Gastroesophageal sphincter (tissue), 4 donors: ENCODE results near the gene STX4. TPM values are rescaled to one million over a fixed set of nuclear protein-coding genes. Genes with fewer than 3 reads are reported as not detected.
"Not testable (repeated sequence)": the region's sequence is repeated elsewhere in the genome, so short reads cannot be mapped to it uniquely, and the experiment has no call there.

ENCODE experiments used
- ATAC-seq: fragments of 150-250 bp; one replicate; pipeline ENCODE4 v1.9.1; 2016; ENCODE audit warnings: mild to moderate bottlenecking, moderate library complexity
- H3K27ac ChIP-seq, 4 donors: fragments of 200-600 bp; sonication (generic) in 3 of 4; 1 replicate in 3 of 4; 2 replicates in 1 of 4; pipeline ENCODE4 v1.5.1; 2016 to 2019
- H3K27me3 ChIP-seq: fragments of 200-600 bp; sonication (generic); one replicate; pipeline ENCODE4 v1.5.1; 2019
- H3K36me3 ChIP-seq, 2 donors: fragments of 200-600 bp; sonication (generic); one replicate each; pipeline ENCODE4 v1.5.1; 2019; ENCODE audit warnings: control low read depth in 1 of 2
- H3K4me1 ChIP-seq, 3 donors: fragments of 200-600 bp; sonication (generic); 1 replicate in 2 of 3; 2 replicates in 1 of 3; pipeline ENCODE4 v1.5.1; 2016 to 2019; ENCODE audit warnings: control low read depth in 2 of 3
- H3K4me3 ChIP-seq, 2 donors: fragments of 200-600 bp; sonication (generic); one replicate each; pipeline ENCODE4 v1.5.1; 2019; ENCODE audit warnings: mild to moderate bottlenecking in 1 of 2, moderate library complexity in 1 of 2
- H3K9me3 ChIP-seq, 3 donors: fragments of 200-600 bp; sonication (generic); one replicate each; pipeline ENCODE4 v1.5.1; 2017 to 2019; ENCODE audit warnings: control low read depth in 2 of 3
- CTCF ChIP-seq, 4 experiments: fragments of 200-600 bp in 2 of 4; fragments of 450-650 bp in 2 of 4; sonication (generic) in 1 of 4; IDR thresholded peaks; one replicate each; pipeline ENCODE4 v1.5.1; 2017 to 2019; ENCODE audit warnings: antibody characterized with exemption in 4 of 4, mild to moderate bottlenecking in 2 of 4, moderate library complexity in 2 of 4
- EP300 ChIP-seq: sonication (generic); formaldehyde crosslinking; IDR thresholded peaks from one replicate; pipeline ENCODE4 v1.6.1; 2017; ENCODE audit warnings: antibody characterized with exemption, mild to moderate bottlenecking
- POLR2A ChIP-seq, 2 donors: fragments of 450-650 bp; IDR thresholded peaks; one replicate each; pipeline ENCODE4 v1.6.1; 2017; ENCODE audit warnings: antibody characterized with exemption in 2 of 2, mild to moderate bottlenecking in 2 of 2, moderate library complexity in 1 of 2
- POLR2AphosphoS5 ChIP-seq: sonication (generic); formaldehyde crosslinking; IDR thresholded peaks from one replicate; pipeline ENCODE4 v1.6.1; 2017; ENCODE audit warnings: antibody characterized with exemption
- WGBS, 2 donors: methylation state at CpG; one replicate each; pipeline ENCODE4 v1.1.5; 2018; ENCODE audit warnings: low coverage in 1 of 2; 5-methylcytosine and 5-hydroxymethylcytosine counted together
- total RNA-seq, 4 donors: library from RNA; depleted of rRNA; stranded (reverse); fragments of >200 nt; gene quantifications; one replicate each; pipeline ENCODE4 v1.1.0, GENCODE V29; 2016

The STX4 gene
- total RNA-seq, 4 donors from 2014 or later = 32.2 to 40.6 (median 37.2) TPM

DNA sequence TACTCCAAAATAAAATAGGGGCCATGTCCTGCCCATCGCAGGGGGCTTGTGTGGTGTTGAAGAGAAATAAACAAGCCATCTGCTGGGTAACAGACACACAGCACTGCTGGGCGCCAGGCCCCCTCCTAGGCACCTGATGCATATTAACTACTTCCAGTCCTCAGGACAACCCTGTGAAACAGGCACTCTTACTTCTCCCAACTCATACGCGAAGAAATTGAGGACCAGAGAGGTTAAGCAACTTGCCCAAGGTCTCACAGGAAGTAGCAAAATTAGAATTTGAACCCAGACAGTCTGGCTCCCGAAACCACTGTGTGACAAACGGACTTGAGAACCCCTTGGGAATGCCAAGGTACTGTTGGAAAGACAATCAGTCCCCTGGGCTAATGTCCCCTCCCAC, 25.7 kb upstream of the STX4 start:
- no peaks in the 10 kb centered on the region for H3K36me3 ChIP-seq
- no peak overlapping the region for H3K27ac ChIP-seq
- H3K4me1 ChIP-seq = peaks cover 0 to 8% (median 0%) of the 10 kb centered on the region in 3 donors
- H3K9me3 ChIP-seq = no peaks in the 10 kb centered on the region
- peaks cover 66% of the 10 kb centered on the region for H3K27me3 ChIP-seq
- ATAC-seq = no peak
- TF ChIP-seq POLR2AphosphoS5 = no peak
- 0 to 38% methylated on average over 1 to 4 of the region's 6 CpGs for WGBS, 2 donors
- no peak overlapping the region for H3K4me3 ChIP-seq

DNA sequence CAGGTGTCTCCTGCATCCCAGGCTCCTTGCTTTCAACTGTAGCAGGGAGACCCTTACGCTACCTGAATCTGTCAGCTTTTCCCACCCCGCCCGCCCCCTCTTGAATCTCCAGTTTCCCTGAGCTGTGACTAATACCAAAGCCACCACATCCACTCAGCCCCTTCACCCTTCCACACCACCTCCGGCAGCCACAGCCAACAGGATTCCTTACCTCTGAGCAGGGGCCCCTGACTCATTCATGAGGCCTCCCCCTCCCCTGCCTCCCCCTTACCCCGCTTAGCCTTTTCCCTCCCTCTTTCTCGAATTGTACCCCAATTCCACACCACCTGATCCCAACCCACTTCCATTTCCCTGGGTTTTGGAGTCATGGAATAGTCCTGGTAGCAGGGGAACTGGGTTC, 25.2 kb upstream of the STX4 start:
- Histone ChIP-seq H3K27ac (no peak overlapping the region), H3K4me1 (peaks cover 0 to 8% (median 0%) of the 10 kb centered on the region in 3 donors), H3K27me3 (peaks cover 69% of the 10 kb centered on the region), H3K4me3 (no peak overlapping the region), H3K36me3 (no peaks in the 10 kb centered on the region), H3K9me3 (no peaks in the 10 kb centered on the region)
- no peak for ATAC-seq
- WGBS, 2 donors = 52% methylated on average over 2 to 3 of the region's 6 CpGs
- TF ChIP-seq POLR2A (IDR thresholded peaks at IDR 0.05) (no peak), EP300 (no peak), CTCF (IDR thresholded peaks at IDR 0.05) (no peak), POLR2AphosphoS5 (no peak)

GRCh38 chr16:31008551-31008950, 24.8 kb upstream of the STX4 start:
- no peak overlapping the region for H3K27ac ChIP-seq
- TF ChIP-seq EP300 = no peak
- TF ChIP-seq CTCF (IDR thresholded peaks at IDR 0.05) = no peak
- TF ChIP-seq POLR2AphosphoS5 = no peak
- TF ChIP-seq POLR2A (IDR thresholded peaks at IDR 0.05) = no peak
- no peaks in the 10 kb centered on the region for H3K36me3 ChIP-seq
- H3K9me3 ChIP-seq = no peaks in the 10 kb centered on the region
- no peak for ATAC-seq
- WGBS, 2 donors = 74 to 86% methylated on average over 4 of the region's 5 CpGs
- H3K4me3 ChIP-seq = no peak overlapping the region
- H3K4me1 ChIP-seq = peaks cover 0 to 8% (median 0%) of the 10 kb centered on the region in 3 donors
- H3K27me3 ChIP-seq = peaks cover 71% of the 10 kb centered on the region

GRCh38 chr16:31009120-31009519, 24.2 kb upstream of the STX4 start:
- Histone ChIP-seq H3K36me3 (no peaks in the 10 kb centered on the region), H3K27ac (no peak overlapping the region), H3K4me1 (peaks cover 0 to 8% (median 0%) of the 10 kb centered on the region in 3 donors), H3K27me3 (peaks cover 76% of the 10 kb centered on the region), H3K4me3 (no peak overlapping the region), H3K9me3 (no peaks in the 10 kb centered on the region)
- no peak for ATAC-seq
- 60 to 100% methylated on average over 1 of the region's 7 CpGs for WGBS, 2 donors
- TF ChIP-seq POLR2AphosphoS5 = no peak
- no peak for TF ChIP-seq EP300

DNA sequence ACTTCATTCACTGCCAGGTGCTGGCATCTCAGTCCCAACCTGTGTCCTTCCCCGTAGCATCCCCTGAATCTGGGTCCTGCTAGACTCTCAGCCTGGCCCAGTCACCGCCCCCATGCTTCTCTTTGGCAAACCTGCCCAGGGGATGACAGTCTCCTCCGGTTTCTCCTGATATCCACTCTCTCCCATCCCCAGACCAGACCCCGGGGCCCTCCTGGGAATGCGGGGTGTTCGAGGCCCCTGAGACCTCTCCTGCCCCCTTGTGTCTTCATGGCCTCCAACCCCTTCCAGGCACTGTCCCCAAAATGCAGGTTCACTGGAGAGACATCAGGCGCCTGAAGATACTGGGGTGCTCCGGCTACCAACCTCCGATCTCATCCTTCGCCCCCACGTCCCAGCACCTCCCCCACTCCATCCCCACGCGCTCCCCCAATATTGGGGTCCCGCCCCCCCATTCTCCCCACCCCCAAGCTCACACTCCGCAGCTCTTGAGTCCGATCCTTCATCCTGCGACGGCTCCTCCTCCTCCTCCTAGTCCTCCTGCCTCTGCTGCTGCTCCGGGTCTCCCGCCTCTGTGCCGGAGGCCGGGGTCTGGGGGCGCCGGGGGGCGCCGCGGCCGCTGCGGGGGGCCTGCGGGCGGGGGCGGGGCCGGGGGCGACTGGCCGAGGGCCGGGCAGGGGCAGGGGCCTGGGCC, 23.3 kb upstream of the STX4 start:
- H3K4me1 ChIP-seq = peaks cover 0 to 8% (median 0%) of the 10 kb centered on the region in 3 donors
- TF ChIP-seq EP300 (no peak), POLR2A (IDR thresholded peaks at IDR 0.05) (no peak)
- H3K36me3 ChIP-seq = no peaks in the 10 kb centered on the region
- H3K9me3 ChIP-seq = no peaks in the 10 kb centered on the region
- ATAC-seq = no peak
- no peak overlapping the region for H3K27ac ChIP-seq
- peaks cover 83% of the 10 kb centered on the region for H3K27me3 ChIP-seq
- WGBS, 2 donors = 23 to 30% methylated on average over 5 to 7 of the region's 36 CpGs
- peak overlapping the region in 1 of 2 donors; percentile 28 for H3K4me3 ChIP-seq

GRCh38 chr16:31010585-31011325, 22.6 kb upstream of the STX4 start, which contains the start of gene STX1B:
STX1B (minus strand) TSS chr16:31010638; CDS start chr16:31010396, 242 bp downstream.
- no peak within 1 kb of the TSS for H3K27ac ChIP-seq
- no peak for ATAC-seq
- no peaks in the 10 kb centered on the region for H3K36me3 ChIP-seq
- H3K4me1 ChIP-seq = peaks cover 0 to 8% (median 0%) of the 10 kb centered on the region in 3 donors
- H3K27me3 ChIP-seq = peaks cover 87% of the 10 kb centered on the region
- WGBS, 2 donors = 8 to 29% methylated on average over 7 to 9 of the region's 45 CpGs
- H3K9me3 ChIP-seq = no peaks in the 10 kb centered on the region
- H3K4me3 ChIP-seq = peak within 1 kb of the TSS in 1 of 2 donors; percentile 28
- TF ChIP-seq CTCF (IDR thresholded peaks at IDR 0.05) (no peak), EP300 (no peak), POLR2A (IDR thresholded peaks at IDR 0.05) (no peak), POLR2AphosphoS5 (no peak)

DNA sequence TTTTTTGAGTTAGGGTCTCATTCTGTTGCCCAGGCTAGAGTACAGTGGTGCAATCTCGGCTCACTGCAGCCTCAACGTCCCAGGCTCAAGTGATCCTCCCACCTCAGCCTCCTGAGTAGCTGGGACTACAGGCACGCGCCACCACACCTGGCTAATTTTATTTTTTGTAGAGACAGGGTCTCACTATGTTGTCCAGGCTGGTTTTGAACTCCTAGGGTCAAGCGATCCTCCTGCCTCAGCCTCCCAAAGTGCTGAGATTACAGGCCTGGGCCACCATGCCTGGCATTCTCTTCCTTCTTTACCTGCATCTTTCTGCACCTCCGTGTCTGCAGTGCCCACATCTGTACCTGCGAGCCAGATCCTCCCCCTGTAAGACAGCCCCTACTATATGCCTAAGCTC, 21.5 kb upstream of the STX4 start:
- H3K9me3 ChIP-seq, H3K4me1 ChIP-seq, H3K36me3 ChIP-seq, H3K27ac ChIP-seq, H3K4me3 ChIP-seq, ATAC-seq: not testable (repeated sequence)
- H3K27me3 ChIP-seq = peaks cover 90% of the 10 kb centered on the region
- WGBS, 2 donors = 62 to 80% methylated on average over 4 of the region's 7 CpGs

- H3K27ac ChIP-seq, H3K4me1 ChIP-seq, H3K9me3 ChIP-seq, ATAC-seq, H3K36me3 ChIP-seq, H3K4me3 ChIP-seq: not testable (repeated sequence)
- peaks cover 87% of the 10 kb centered on the region for H3K27me3 ChIP-seq
These were observed 20.1 kb upstream of the STX4 start for GRCh38 chr16:31013292-31013691.
